ENCODE measurements around the gene VMP1. TPM values are rescaled to one million over a fixed set of nuclear protein-coding genes. Genes with fewer than 3 reads are reported as not detected.
"Not testable (repeated sequence)": the region's sequence is repeated elsewhere in the genome, so short reads cannot be mapped to it uniquely, and the experiment has no call there.

The VMP1 gene
- total and polyA plus RNA-seq, 5 experiments from 2014 or later = 39.8 to 65.1 (median 57.1) TPM

- no peak for DNase-seq
- H3K4me1 Mint-ChIP-seq = peaks cover 0 to 3% (median 1%) of the 10 kb centered on the region in 4 donors
- H3K27ac Mint-ChIP-seq = peak overlapping the region in 1 of 10 donors; percentile 26
- H3K9me3 Mint-ChIP-seq = no peaks in the 10 kb centered on the region
- H3K27me3 Mint-ChIP-seq = no peaks in the 10 kb centered on the region
- ATAC-seq = no peak
- peaks cover 0 to 59% (median 11%) of the 10 kb centered on the region in 3 donors for H3K36me3 Mint-ChIP-seq
- H3K4me3 Mint-ChIP-seq = no peak overlapping the region
- POLR2A ChIA-PET = interaction anchor here (0.6 kb wide), 1 partner anchor 806 kb away, joined by 3 read pairs; no protein-coding TSS in a partner anchor
These were observed 62.4 kb downstream of the VMP1 start for GRCh38 chr17:59769887-59770286.

GRCh38 chr17:59771093-59771492, 63.6 kb downstream of the VMP1 start:
- ATAC-seq (no peak), DNase-seq (no peak)
- Mint-ChIP-seq H3K4me3 (no peak overlapping the region), H3K36me3 (peaks cover 0 to 58% (median 12%) of the 10 kb centered on the region in 3 donors), H3K27me3 (no peaks in the 10 kb centered on the region), H3K4me1 (peaks cover 0 to 3% (median 1%) of the 10 kb centered on the region in 4 donors), H3K9me3 (peaks cover 0 to 2% (median 0%) of the 10 kb centered on the region in 9 donors), H3K27ac (peak overlapping the region in 1 of 10 donors; percentile 50)
- POLR2A ChIA-PET = no interaction called here

GRCh38 chr17:59775786-59776350, 68.4 kb downstream of the VMP1 start:
- POLR2A ChIA-PET = no interaction called here
- H3K27ac Mint-ChIP-seq = peak overlapping the region in 1 of 10 donors; percentile 35
- H3K36me3 Mint-ChIP-seq = peaks cover 14 to 66% (median 20%) of the 10 kb centered on the region in 3 donors
- H3K9me3 Mint-ChIP-seq = peaks cover 0 to 8% (median 4%) of the 10 kb centered on the region in 9 donors
- peaks cover 2 to 12% (median 6%) of the 10 kb centered on the region in 4 donors for H3K4me1 Mint-ChIP-seq
- H3K4me3 Mint-ChIP-seq = no peak overlapping the region
- DNase-seq (no peak), ATAC-seq (no peak)
- H3K27me3 Mint-ChIP-seq = no peaks in the 10 kb centered on the region

- POLR2A ChIA-PET = no interaction called here
- Mint-ChIP-seq H3K27me3 (no peaks in the 10 kb centered on the region), H3K27ac (peak overlapping the region in 5 of 10 donors; percentile 4 to 85 (median 47)), H3K4me1 (peaks cover 2 to 12% (median 6%) of the 10 kb centered on the region in 4 donors), H3K9me3 (peaks cover 0 to 8% (median 4%) of the 10 kb centered on the region in 9 donors), H3K4me3 (no peak overlapping the region), H3K36me3 (peaks cover 14 to 68% (median 20%) of the 10 kb centered on the region in 3 donors)
- ATAC-seq (no peak), DNase-seq (no peak)
These were observed 69.1 kb downstream of the VMP1 start for GRCh38 chr17:59776577-59776976.

GRCh38 chr17:59777033-59777432, 69.6 kb downstream of the VMP1 start:
- no peak for ATAC-seq
- peak overlapping the region in 6 of 10 donors; percentile 4 to 85 (median 28) for H3K27ac Mint-ChIP-seq
- H3K27me3 Mint-ChIP-seq = no peaks in the 10 kb centered on the region
- DNase-seq = no peak
- POLR2A ChIA-PET = no interaction called here
- H3K4me3 Mint-ChIP-seq = no peak overlapping the region
- H3K4me1 Mint-ChIP-seq = peaks cover 2 to 12% (median 6%) of the 10 kb centered on the region in 4 donors
- H3K36me3 Mint-ChIP-seq = peaks cover 14 to 65% (median 20%) of the 10 kb centered on the region in 3 donors
- peaks cover 0 to 8% (median 4%) of the 10 kb centered on the region in 9 donors for H3K9me3 Mint-ChIP-seq

- Mint-ChIP-seq H3K27ac (peak overlapping the region in 8 of 10 donors; percentile 19 to 76 (median 64)), H3K36me3 (peaks cover 14 to 54% (median 20%) of the 10 kb centered on the region in 3 donors), H3K27me3 (no peaks in the 10 kb centered on the region), H3K4me1 (peaks cover 13 to 28% (median 15%) of the 10 kb centered on the region in 4 donors), H3K4me3 (no peak overlapping the region), H3K9me3 (peaks cover 0 to 8% (median 4%) of the 10 kb centered on the region in 9 donors)
- POLR2A ChIA-PET = interaction anchor here (0.6 to 1.4 kb wide), 2 partner anchors 15 to 100 kb away, joined by 3 read pairs; no protein-coding TSS in a partner anchor
- ATAC-seq (no peak), DNase-seq (no peak)
These were observed 71.5 kb downstream of the VMP1 start for GRCh38 chr17:59778996-59779395.

GRCh38 chr17:59779521-59779920, 72.1 kb downstream of the VMP1 start:
- Mint-ChIP-seq H3K27me3 (no peaks in the 10 kb centered on the region), H3K27ac (peak overlapping the region in 7 of 10 donors; percentile 39 to 76 (median 63)), H3K4me1 (peaks cover 16 to 33% (median 20%) of the 10 kb centered on the region in 4 donors), H3K36me3 (peaks cover 14 to 49% (median 20%) of the 10 kb centered on the region in 3 donors), H3K4me3 (no peak overlapping the region), H3K9me3 (peaks cover 0 to 8% (median 4%) of the 10 kb centered on the region in 9 donors)
- POLR2A ChIA-PET = interaction anchor here (1.4 kb wide), 1 partner anchor 15 kb away, joined by 3 read pairs; no protein-coding TSS in a partner anchor
- ATAC-seq (no peak), DNase-seq (no peak)

- POLR2A ChIA-PET, ATAC-seq, H3K27me3 Mint-ChIP-seq, H3K4me3 Mint-ChIP-seq, DNase-seq, H3K9me3 Mint-ChIP-seq: not testable (repeated sequence)
- H3K27ac Mint-ChIP-seq = peak overlapping the region in 5 of 10 donors; percentile 52 to 76 (median 71)
- H3K36me3 Mint-ChIP-seq = peaks cover 14 to 44% (median 18%) of the 10 kb centered on the region in 3 donors
- H3K4me1 Mint-ChIP-seq = peaks cover 16 to 41% (median 24%) of the 10 kb centered on the region in 4 donors
These were observed 73.1 kb downstream of the VMP1 start for GRCh38 chr17:59780548-59780947.

- peak in 1 of 10 donors; percentile 11 for DNase-seq
- Mint-ChIP-seq H3K27me3 (no peaks in the 10 kb centered on the region), H3K27ac (peak overlapping the region; percentile 85 to 99 (median 90)), H3K9me3 (no peaks in the 10 kb centered on the region), H3K4me1 (peaks cover 26 to 65% (median 41%) of the 10 kb centered on the region in 4 donors), H3K36me3 (peaks cover 0 to 22% (median 5%) of the 10 kb centered on the region in 3 donors), H3K4me3 (peak overlapping the region in 8 of 10 donors; percentile 27 to 71 (median 45))
- POLR2A ChIA-PET = no interaction called here
- ATAC-seq = no peak
These were observed 76.0 kb downstream of the VMP1 start for GRCh38 chr17:59783221-59784047.

GRCh38 chr17:59785091-59785799, 77.8 kb downstream of the VMP1 start:
- POLR2A ChIA-PET = interaction anchor here (1.2 to 1.3 kb wide), 2 partner anchors 78 to 165 kb away, joined by 3 read pairs; partner anchors contain the start of genes CLTC, PTRH2 and VMP1
- DNase-seq (no peak), ATAC-seq (no peak)
- H3K27ac Mint-ChIP-seq = peak overlapping the region in 9 of 10 donors; percentile 29 to 99 (median 53)
- H3K4me3 Mint-ChIP-seq = peak overlapping the region in 2 of 10 donors; percentile 14 to 19
- H3K4me1 Mint-ChIP-seq = peaks cover 21 to 58% (median 37%) of the 10 kb centered on the region in 4 donors
- H3K9me3 Mint-ChIP-seq = no peaks in the 10 kb centered on the region
- H3K27me3 Mint-ChIP-seq = no peaks in the 10 kb centered on the region
- H3K36me3 Mint-ChIP-seq = peaks cover 0 to 6% (median 0%) of the 10 kb centered on the region in 3 donors

- peaks cover 21 to 60% (median 37%) of the 10 kb centered on the region in 4 donors for H3K4me1 Mint-ChIP-seq
These were observed 78.7 kb downstream of the VMP1 start for GRCh38 chr17:59786213-59786535.

More at GRCh38 chr17:59786213-59786535, 78.7 kb downstream of the VMP1 start:
- Mint-ChIP-seq H3K9me3 (no peaks in the 10 kb centered on the region), H3K27me3 (no peaks in the 10 kb centered on the region), H3K36me3 (peaks cover 0 to 3% (median 0%) of the 10 kb centered on the region in 3 donors), H3K27ac (peak overlapping the region; percentile 84 to 99 (median 94)), H3K4me3 (peak overlapping the region; percentile 75 to 87 (median 84))
- ATAC-seq (no peak), DNase-seq (no peak)
- POLR2A ChIA-PET = interaction anchor here (0.6 to 1.2 kb wide), 2 partner anchors 79 to 424 kb away, joined by 3 read pairs; partner anchors contain the start of genes PTRH2 and VMP1

All from naive thymus-derived CD8-positive, alpha-beta T cell (primary cell).